CD4-positive, alpha-beta T cell treated with Interleukin-6 for 4 hours (primary cell): ENCODE data around the gene PPP1R14B.

Experiments used
- DNase-seq: peaks from one replicate; pipeline ENCODE4 v3.0.0-alpha.2; 2020; ENCODE audit warnings: mixed read lengths

The PPP1R14B gene

DNA sequence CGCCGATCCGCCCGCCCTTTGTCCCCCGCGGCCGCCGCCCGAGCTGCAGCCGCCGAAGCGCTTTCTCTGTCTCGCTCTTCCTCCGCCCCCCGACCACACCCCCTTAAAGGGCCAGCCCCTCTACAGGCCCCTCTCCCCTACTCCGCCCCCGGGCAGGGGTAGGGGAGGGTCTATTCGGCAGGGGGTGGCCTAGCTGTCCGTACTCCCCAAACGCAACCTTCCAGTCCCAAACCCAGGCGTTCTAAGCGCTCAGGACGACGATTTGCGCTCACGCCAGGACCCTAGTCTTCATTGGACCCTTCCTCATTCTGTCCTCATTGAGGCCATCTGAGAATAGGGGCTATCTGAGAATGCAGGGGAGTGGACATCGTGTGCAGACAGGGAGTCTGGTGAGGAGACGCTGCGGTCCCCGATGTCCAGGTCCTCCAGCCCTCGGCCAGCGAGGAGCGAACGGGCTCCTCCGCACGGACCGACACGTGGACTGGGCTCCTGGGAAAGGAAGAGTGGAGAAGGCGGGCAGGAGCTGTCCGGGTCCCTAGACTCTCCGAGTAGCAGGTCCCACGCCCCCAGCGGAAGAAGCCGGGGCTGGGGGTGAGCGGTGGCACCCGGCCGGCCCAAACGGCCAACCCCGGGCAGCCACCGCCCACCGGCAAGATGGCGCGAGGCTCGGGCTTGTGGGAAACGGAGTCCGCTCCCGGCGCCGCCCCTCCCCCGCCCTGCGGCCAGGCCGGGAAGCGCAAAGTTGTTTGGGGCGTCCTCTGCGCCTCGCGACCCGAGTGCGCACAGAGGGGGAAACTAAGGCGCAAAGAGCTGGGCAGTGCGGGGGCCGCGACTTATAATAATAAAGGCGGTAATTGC lies at the start of gene PPP1R14B:
PPP1R14B (minus strand) TSS at position 73 of the 858 bp plus-strand sequence. CDS start 270 bp downstream, outside the sequence.
- DNase-seq, result peak; percentile 92

- no peak for DNase-seq
These were observed 49.5 kb upstream of the PPP1R14B start for GRCh38 chr11:64296236-64296635.

- no peak for DNase-seq
These were observed 49.0 kb upstream of the PPP1R14B start for GRCh38 chr11:64295760-64296159.

GRCh38 chr11:64294774-64295173 lies 48.0 kb upstream of the PPP1R14B start:
- no peak for DNase-seq

GRCh38 chr11:64292460-64293254 lies 45.9 kb upstream of the PPP1R14B start:
- DNase-seq, result no peak

DNA sequence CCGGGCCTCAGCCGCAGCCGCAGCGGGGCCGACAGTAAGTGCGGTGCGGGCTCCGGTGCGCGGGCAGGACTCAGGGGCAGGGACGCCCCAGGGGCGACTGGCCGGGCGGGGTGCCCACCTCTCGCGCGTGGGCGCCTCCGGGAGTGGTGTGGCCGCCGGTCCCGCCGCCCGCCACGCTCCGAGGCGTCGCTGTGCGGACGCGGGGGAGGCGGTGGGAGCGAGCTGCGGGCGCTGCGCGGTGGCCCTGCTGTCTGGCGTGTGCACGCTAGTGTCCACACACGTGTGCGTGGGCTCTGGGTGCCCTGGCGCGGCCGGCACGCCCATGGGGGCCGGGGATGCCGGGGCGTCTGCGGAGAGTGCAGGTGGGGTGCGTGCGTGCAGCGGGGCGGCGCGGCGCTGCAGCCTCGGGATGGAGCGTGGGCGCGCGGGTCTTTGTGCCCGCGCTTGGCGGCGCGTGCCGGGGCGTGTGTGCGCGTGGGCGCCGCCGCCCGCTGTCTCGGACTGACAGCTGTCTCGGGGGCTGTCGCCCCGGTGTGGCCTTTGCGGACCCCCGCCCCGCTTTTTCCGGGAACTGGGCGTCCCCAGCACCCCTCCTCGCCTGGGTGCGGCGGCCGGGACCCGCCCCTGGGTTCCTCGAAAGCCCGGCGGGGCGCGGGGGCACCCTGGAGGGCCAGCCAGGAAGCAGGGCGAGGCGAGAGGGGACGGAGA lies 45.2 kb upstream of the PPP1R14B start:
- no peak for DNase-seq

DNA sequence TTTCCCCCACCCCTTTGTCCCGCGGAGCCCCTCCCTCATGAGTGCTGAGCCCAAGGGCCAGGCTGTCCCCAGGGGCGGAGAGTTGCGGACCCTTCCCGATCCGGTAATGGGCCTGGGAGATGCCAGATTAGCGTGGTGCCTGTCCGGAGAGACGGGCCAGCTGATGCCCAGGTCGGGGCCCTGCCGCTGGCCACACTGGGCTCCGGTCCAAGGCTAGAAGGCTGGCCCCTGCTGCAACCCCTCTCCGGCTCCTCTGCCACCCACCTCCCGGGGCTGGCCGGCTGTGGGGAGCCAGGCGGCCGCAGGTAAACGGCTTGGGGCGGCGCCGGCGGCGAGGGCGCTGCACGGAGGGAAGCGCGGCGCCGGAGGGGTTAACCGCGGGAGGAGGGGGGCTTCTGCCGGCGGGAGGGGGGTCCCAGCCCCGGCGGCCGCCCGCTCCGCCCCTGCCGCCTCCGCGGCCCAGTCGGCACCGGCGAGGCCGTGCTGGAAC lies 44.6 kb upstream of the PPP1R14B start, which contains the start of gene KCNK4:
KCNK4 (plus strand) TSS at position 41 of the 490 bp plus-strand sequence. CDS start 1,717 bp downstream, outside the sequence.
- no peak for DNase-seq

- DNase-seq, result no peak
These were observed 43.9 kb upstream of the PPP1R14B start for GRCh38 chr11:64290352-64291261.

DNA sequence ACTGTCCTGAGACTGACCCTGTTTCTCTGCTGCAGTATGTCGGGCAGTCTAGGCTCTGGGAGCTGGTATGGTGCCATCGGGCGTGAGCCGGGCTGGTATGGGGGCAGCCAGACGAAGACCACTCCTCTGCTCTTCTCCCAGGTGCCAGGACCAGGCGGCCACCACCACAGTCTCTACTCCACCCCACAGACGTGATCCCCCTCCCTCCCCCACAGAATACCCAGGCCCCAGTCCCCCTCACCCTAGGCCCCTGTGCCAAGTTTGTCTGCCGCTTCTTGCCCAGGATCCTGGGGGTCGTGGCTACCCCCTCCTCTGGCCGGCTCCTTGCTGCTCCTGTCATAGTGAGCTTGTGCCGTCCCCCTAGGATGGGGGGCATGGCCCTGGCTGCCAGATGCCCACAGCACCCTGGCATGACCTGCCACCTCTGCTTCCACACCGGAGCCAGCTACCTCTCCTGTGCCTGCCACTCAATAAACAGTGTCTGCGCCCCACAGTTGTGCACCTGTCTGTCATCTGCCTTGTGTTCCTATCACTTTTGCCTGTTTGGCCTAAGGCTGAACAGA lies 42.3 kb upstream of the PPP1R14B start:
- DNase-seq, result no peak

- DNase-seq, result no peak
These were observed 41.6 kb upstream of the PPP1R14B start for GRCh38 chr11:64288353-64288750.

GRCh38 chr11:64287676-64288352 lies 41.1 kb upstream of the PPP1R14B start:
- DNase-seq, result no peak

GRCh38 chr11:64286801-64287159 lies 40.0 kb upstream of the PPP1R14B start:
- DNase-seq, result no peak

DNA sequence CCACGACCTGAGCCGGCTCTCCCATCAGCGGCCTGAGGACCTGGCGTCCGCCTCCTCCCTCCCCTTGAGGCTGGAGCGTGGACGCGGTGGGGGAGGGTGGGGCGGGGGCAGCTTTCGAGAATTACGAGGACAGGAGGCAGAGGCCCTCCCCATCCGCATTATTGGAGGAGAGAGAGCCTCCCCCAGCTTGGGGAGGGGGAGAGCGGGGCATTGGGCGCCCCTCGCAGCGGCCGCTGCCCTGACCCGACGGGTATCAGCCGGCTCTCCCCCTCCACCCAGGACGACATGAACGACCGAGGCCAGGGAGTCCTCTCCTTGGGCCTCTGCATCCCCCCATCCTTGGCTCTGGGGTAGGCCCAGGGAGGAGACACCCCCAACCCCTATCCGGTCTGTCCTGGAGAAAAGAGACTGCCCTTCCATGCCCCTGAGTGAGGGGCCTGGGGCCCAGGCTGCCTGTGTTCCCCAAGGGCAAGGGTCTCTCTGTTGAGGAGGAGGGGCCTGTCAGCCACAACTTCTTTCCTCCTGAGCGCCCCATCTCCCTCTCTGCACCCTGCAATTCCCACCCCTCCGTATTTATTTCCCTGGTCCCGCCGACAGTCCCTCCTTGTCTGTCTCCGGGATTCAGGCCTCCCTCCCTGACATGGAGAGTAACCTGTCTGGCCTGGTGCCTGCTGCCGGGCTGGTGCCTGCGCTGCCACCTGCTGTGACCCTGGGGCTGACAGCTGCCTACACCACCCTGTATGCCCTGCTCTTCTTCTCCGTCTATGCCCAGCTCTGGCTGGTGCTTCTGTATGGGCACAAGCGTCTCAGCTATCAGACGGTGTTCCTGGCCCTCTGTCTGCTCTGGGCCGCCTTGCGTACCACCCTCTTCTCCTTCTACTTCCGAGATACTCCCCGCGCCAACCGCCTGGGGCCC lies 39.4 kb upstream of the PPP1R14B start:
- DNase-seq, result peak; percentile 27

DNA sequence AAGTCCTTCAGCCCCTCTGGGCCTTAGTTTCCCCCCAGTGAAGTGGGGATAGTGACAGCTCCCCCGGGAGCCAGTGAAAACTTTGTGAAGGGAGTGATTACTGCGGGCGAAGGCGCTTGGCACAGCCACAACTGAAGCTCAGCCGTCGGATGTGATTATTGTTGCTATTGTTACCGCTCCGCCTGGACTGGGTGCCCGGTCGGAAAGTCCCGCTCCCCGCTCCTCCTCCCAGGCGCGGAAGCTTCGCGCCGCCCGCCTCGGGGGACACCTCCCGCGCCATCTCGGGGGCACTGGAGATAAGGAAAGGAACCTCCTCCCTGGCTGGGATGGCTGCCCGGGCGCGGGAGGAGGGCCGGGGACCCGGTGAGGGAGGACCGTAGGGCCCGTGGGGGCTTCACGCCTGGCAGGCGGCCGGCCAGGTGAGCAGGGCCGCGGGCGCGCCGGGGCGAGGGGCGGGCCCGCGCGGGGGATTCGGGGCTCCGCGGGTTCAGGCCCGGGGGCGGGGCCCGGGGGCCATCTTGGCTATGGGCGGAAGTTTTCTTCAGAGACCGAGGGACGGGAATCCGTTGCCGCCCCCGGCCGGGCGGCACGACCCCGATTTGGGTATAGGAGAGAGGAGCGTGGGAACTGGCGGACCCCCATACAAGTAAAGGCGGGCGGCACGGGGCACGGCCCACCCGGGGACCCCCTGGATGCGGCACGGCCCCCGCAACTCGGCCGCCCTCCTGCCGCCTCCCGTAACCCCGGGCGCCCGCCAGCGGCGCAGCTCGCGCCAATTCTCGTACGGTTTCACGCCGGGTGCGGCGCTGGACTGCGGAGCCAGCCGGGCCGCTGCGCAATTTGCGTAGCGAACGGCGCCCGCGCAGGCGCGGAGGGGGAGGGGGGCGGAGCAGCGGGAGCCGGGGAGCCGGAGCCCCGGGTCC lies 38.5 kb upstream of the PPP1R14B start, which contains the start of gene GPR137:
GPR137 (plus strand) TSS at position 887 of the 923 bp plus-strand sequence. CDS start 677 bp downstream, outside the sequence.
- DNase-seq, result peak; percentile 94

- peak; percentile 94 for DNase-seq
These were observed 37.6 kb upstream of the PPP1R14B start, which contains the start of gene BAD for GRCh38 chr11:64284048-64284961. Gene BAD (minus strand): TSS chr11:64284665. CDS start chr11:64284368, 297 bp downstream.

DNA sequence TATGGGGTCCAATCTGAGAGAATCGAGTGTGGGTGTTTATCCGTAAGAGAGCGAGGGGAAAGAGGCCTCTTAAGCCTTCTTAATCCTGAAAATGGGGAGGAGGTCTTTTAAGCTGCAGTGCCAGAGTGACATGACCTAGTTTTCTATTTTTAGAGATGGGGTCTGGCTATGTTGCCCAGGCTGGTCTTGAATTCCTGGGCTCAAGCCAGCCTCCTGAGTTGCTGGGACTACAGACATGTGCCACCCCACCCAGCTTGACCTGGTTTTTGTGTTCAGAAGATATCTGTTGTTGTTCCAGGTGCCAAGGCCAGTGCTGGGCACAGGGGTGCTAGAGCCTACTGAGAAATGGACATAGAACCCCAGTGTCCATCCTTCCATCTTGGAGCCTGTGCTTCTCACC lies 36.3 kb upstream of the PPP1R14B start:
- no peak for DNase-seq
